Measurements from ENCODE around the gene SERPINI1. TPM values are rescaled to one million over a fixed set of nuclear protein-coding genes. Genes with fewer than 3 reads are reported as not detected.

SERPINI1 gene, protein sequence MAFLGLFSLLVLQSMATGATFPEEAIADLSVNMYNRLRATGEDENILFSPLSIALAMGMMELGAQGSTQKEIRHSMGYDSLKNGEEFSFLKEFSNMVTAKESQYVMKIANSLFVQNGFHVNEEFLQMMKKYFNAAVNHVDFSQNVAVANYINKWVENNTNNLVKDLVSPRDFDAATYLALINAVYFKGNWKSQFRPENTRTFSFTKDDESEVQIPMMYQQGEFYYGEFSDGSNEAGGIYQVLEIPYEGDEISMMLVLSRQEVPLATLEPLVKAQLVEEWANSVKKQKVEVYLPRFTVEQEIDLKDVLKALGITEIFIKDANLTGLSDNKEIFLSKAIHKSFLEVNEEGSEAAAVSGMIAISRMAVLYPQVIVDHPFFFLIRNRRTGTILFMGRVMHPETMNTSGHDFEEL
- total RNA-seq (2022) (3.7 and 4.4 TPM in 2 replicates), Bru-seq, nascent RNA (percentile 42 among the genes with signal in this experiment), BruChase-seq, experiment 1, labeled RNA remaining after a 2-hour chase (percentile 44 among the genes with signal in this experiment), BruChase-seq, experiment 2, labeled RNA remaining after a 6-hour chase (percentile 39 among the genes with signal in this experiment)
- long read RNA-seq, transcript SERPINI1-202 (9 exons, 1,890 nt) = major isoform, 5 of 6 reads
- long read RNA-seq, partial matches to known transcripts = 0 of 6 reads
- long read RNA-seq, other reads (novel, unspliced or antisense) = 1 of 6 reads

GRCh38 chr3:167735233-167736138, at the start of gene SERPINI1:
SERPINI1 (plus strand) TSS chr3:167735721; CDS start chr3:167789129, 53,408 bp downstream.
- intact Hi-C loops (cut with micrococcal nuclease; ENCODE audit: unreplicated experiment) = loop anchor here (2.0 to 5.0 kb wide), 3 partner anchors 33 to 147 kb away; no protein-coding TSS in a partner anchor

GRCh38 chr3:167691366-167691765, 44.2 kb upstream of the SERPINI1 start:
- no peak overlapping the region for H3K4me3 Mint-ChIP-seq (ENCODE audit: unreplicated experiment)
- intact Hi-C loops (cut with micrococcal nuclease; ENCODE audit: unreplicated experiment) = no loop called here
- H3K27ac Mint-ChIP-seq (ENCODE audit: unreplicated experiment) = no peak overlapping the region
- H3K36me3 Mint-ChIP-seq (ENCODE audit: insufficient read depth, unreplicated experiment) = peaks cover 23% of the 10 kb centered on the region
- no peaks in the 10 kb centered on the region for H3K9me3 Mint-ChIP-seq (ENCODE audit: unreplicated experiment)
- H3K27me3 Mint-ChIP-seq (ENCODE audit: insufficient read depth, unreplicated experiment) = no peaks in the 10 kb centered on the region
- H3K4me1 Mint-ChIP-seq (ENCODE audit: low read depth, unreplicated experiment) = peaks cover 10% of the 10 kb centered on the region
- ChIA-PET POLR2A (no interaction called here), CTCF (no interaction called here)
- H3K9me3 ChIP-seq = no peaks in the 10 kb centered on the region
- BruUV-seq (replicated peaks) = no TSS peak
- TF ChIP-seq CTCF (IDR thresholded peaks at IDR 0.05; ENCODE audit: insufficient read depth in 1 of 2, low read depth in 1 of 2, low read length in 1 of 2, severe bottlenecking in 1 of 2, unreplicated experiment in 1 of 2) = no peak
- H3K4me1 ChIP-seq = no peaks in the 10 kb centered on the region
- DNase-seq = no peak
- H3K36me3 ChIP-seq (ENCODE audit: control insufficient read depth, insufficient read depth, low read length) = no peaks in the 10 kb centered on the region; the same call in 1 of the 2 replicates
- no peaks in the 10 kb centered on the region for H3K27me3 ChIP-seq (replicated peaks; ENCODE audit: control insufficient read depth, insufficient read depth, low read length)
- no peak overlapping the region for H3K4me3 ChIP-seq (ENCODE audit: low read depth, low read length)

More at GRCh38 chr3:167735233-167736138, at the start of gene SERPINI1:
- POLR2A ChIA-PET = no interaction called here
- no peaks in the 10 kb centered on the region for H3K27me3 Mint-ChIP-seq (ENCODE audit: insufficient read depth, unreplicated experiment)
- no peaks in the 10 kb centered on the region for H3K9me3 ChIP-seq
- peaks cover 20% of the 10 kb centered on the region for H3K4me1 Mint-ChIP-seq (ENCODE audit: low read depth, unreplicated experiment)
- no peaks in the 10 kb centered on the region for H3K36me3 Mint-ChIP-seq (ENCODE audit: insufficient read depth, unreplicated experiment)
- peak; percentile 88 to 92 for DNase-seq
- 0 out of 2 replicates have a peak, but pooled peaks cover 6% of the 10 kb centered on the region for H3K4me1 ChIP-seq
- H3K36me3 ChIP-seq (ENCODE audit: control insufficient read depth, insufficient read depth, low read length) = no peaks in the 10 kb centered on the region
- H3K4me3 ChIP-seq (ENCODE audit: low read depth, low read length) = peak within 1 kb of the TSS; percentile 84
- no peaks in the 10 kb centered on the region for H3K9me3 Mint-ChIP-seq (ENCODE audit: unreplicated experiment)
- H3K27me3 ChIP-seq (replicated peaks; ENCODE audit: control insufficient read depth, insufficient read depth, low read length) = no peaks in the 10 kb centered on the region
- H3K27ac Mint-ChIP-seq (ENCODE audit: unreplicated experiment) = no peak within 1 kb of the TSS
- CTCF ChIA-PET = interaction anchor here (0.6 to 1.9 kb wide), 5 partner anchors 11 to 1062 kb away, joined by 3 to 7 read pairs (median 3); no protein-coding TSS in a partner anchor
- H3K4me3 Mint-ChIP-seq (ENCODE audit: unreplicated experiment) = no peak within 1 kb of the TSS
- TF ChIP-seq CTCF (IDR thresholded peaks at IDR 0.05; ENCODE audit: insufficient read depth in 1 of 2, low read depth in 1 of 2, low read length in 1 of 2, severe bottlenecking in 1 of 2, unreplicated experiment in 1 of 2) = no peak
- BruUV-seq (replicated peaks) = no TSS peak

DNA sequence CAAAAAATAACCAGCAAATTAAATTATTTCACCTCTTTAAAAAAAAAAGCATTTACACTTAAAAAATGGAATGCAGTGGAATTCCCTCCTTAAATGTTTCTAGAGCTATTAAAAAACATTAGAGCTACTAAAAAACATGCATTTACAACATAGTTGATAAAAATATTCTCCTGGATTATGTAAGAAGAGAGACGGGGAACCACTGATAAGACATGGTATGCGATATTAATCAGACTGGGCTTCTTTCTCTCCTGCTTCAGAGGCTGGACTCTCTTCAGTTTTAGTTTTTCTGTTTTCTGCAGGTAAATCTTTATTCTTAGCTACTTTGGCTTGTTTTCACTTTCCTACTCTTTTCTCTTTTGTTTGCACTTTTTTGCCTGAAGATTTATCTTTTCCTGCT, 41.4 kb upstream of the SERPINI1 start:
- Mint-ChIP-seq H3K27me3 (ENCODE audit: insufficient read depth, unreplicated experiment) (no peaks in the 10 kb centered on the region), H3K27ac (ENCODE audit: unreplicated experiment) (no peak overlapping the region), H3K36me3 (ENCODE audit: insufficient read depth, unreplicated experiment) (peaks cover 24% of the 10 kb centered on the region), H3K9me3 (ENCODE audit: unreplicated experiment) (no peaks in the 10 kb centered on the region), H3K4me3 (ENCODE audit: unreplicated experiment) (no peak overlapping the region), H3K4me1 (ENCODE audit: low read depth, unreplicated experiment) (peaks cover 15% of the 10 kb centered on the region)
- no peaks in the 10 kb centered on the region for H3K9me3 ChIP-seq
- TF ChIP-seq CTCF (IDR thresholded peaks at IDR 0.05; ENCODE audit: insufficient read depth in 1 of 2, low read depth in 1 of 2, low read length in 1 of 2, severe bottlenecking in 1 of 2, unreplicated experiment in 1 of 2) = no peak
- no peak for DNase-seq
- ChIA-PET CTCF (no interaction called here), POLR2A (no interaction called here)
- no TSS peak for BruUV-seq (replicated peaks)
- H3K4me1 ChIP-seq = no peaks in the 10 kb centered on the region
- no peaks in the 10 kb centered on the region for H3K27me3 ChIP-seq (replicated peaks; ENCODE audit: control insufficient read depth, insufficient read depth, low read length)
- H3K36me3 ChIP-seq (ENCODE audit: control insufficient read depth, insufficient read depth, low read length) = no peaks in the 10 kb centered on the region; the same call in 1 of the 2 replicates
- intact Hi-C loops (cut with micrococcal nuclease; ENCODE audit: unreplicated experiment) = no loop called here
- no peak overlapping the region for H3K4me3 ChIP-seq (ENCODE audit: low read depth, low read length)

Measured in Caco-2 (cell line).